K562 (cell line): Measurements from ENCODE around the gene KIF3A. TPM values are rescaled to one million over a fixed set of nuclear protein-coding genes. Genes with fewer than 3 reads are reported as not detected.

Experiments
- ATAC-seq: fragments of 200-7000 bp; cut with Tn5 transposase; 3 replicates; pipeline ENCODE4 v1.9.1; 2020; ENCODE audit warnings: moderate library complexity
- BruUV-seq: library from RNA; stranded (reverse); fragments of 400-500 nt; replicated peaks from 2 replicates; lab custom pipeline; 2021; lab: Mats Ljungman, UMichigan
- CTCF ChIA-PET: fragments of 300-600 bp; formaldehyde crosslinking; extraction: SDS; loops from one replicate; lab custom pipeline; 2021; ENCODE audit warnings: low intra/inter-chr PET ratio; lab: Yijun Ruan, JAX
- POLR2A ChIA-PET: fragments of 300-600, 350-650 bp; sonication (Branson Sonifier 250); formaldehyde crosslinking; extraction: SDS; loops from one replicate; lab custom pipeline; 2021; ENCODE audit warnings: antibody characterized with exemption, inconsistent platforms; lab: Yijun Ruan, JAX
- DNase-seq, 4 experiments: peaks; one replicate each; pipeline versions ENCODE4 v3.0.0 to v3.0.0-alpha.2; 2011 to 2018; ENCODE audit warnings: low spot score in 3 of 4, mixed read lengths in 3 of 4; ENCODE audit errors: extremely low read depth in 1 of 4
- FAIRE-seq: peaks from 2 replicates; lab custom pipeline; 2011; peaks lifted over from hg19 to GRCh38; lab: Jason Lieb, UNC
- H2AFZ ChIP-seq: 2 replicates; pipeline ENCODE4 v1.6.0; 2011; ENCODE audit warnings: low read depth, low read length, control low read depth, inconsistent platforms
- H3K27ac ChIP-seq: fragments of 200-600 bp; 3 replicates; pipeline ENCODE4 v1.8.0; 2011; ENCODE audit warnings: low read depth, mild to moderate bottlenecking, control low read depth, inconsistent platforms, low read length, moderate library complexity, mixed read lengths; ENCODE audit errors: extremely low read depth
- H3K27me3 ChIP-seq, 2 experiments: fragments of 300-600 bp in 1 of 2; 2 replicates in 1 of 2; 3 replicates in 1 of 2; pipeline versions ENCODE4 v1.6.0 to v1.8.0; 2011; ENCODE audit warnings: inconsistent platforms in 2 of 2, low read length in 2 of 2, mild to moderate bottlenecking in 1 of 2, mixed read lengths in 1 of 2, moderate library complexity in 1 of 2; ENCODE audit not compliant: control insufficient read depth in 2 of 2, insufficient read depth in 2 of 2
- H3K36me3 ChIP-seq: fragments of 300-600 bp; 3 replicates; pipeline ENCODE4 v1.8.0; 2011; ENCODE audit warnings: mild to moderate bottlenecking, low read length, inconsistent platforms; ENCODE audit not compliant: control insufficient read depth, insufficient read depth
- H3K4me1 ChIP-seq, 2 experiments: fragments of 200-600 bp in 1 of 2; replicated peaks in 1 of 2; 2 replicates in 1 of 2; 3 replicates in 1 of 2; pipeline versions ENCODE4 v1.5.1 to v1.8.0; 2011; ENCODE audit warnings: inconsistent platforms in 2 of 2, low read length in 2 of 2, mild to moderate bottlenecking in 1 of 2, mixed read lengths in 1 of 2, moderate library complexity in 1 of 2; ENCODE audit not compliant: control insufficient read depth in 2 of 2, insufficient read depth in 2 of 2
- H3K4me2 ChIP-seq: 2 replicates; pipeline ENCODE4 v1.6.1; 2011; ENCODE audit warnings: low read length, control low read depth, inconsistent platforms, mixed read lengths; ENCODE audit not compliant: insufficient read depth
- H3K4me3 ChIP-seq: fragments of 200-600 bp; sonication (generic), shearing (Covaris generic); 2 replicates; pipeline ENCODE4 v1.5.1; 2016; ENCODE audit warnings: control low read depth, inconsistent platforms
- H3K79me2 ChIP-seq: fragments of 200-600 bp; 3 replicates; pipeline ENCODE4 v1.8.0; 2011; ENCODE audit warnings: low read length, inconsistent platforms; ENCODE audit not compliant: control insufficient read depth, insufficient read depth
- H3K9ac ChIP-seq, 2 experiments: 2 replicates each; pipeline versions ENCODE4 v1.6.0 to v1.6.1; 2011; ENCODE audit warnings: low read depth in 2 of 2, low read length in 2 of 2, control low read depth in 1 of 2, inconsistent platforms in 1 of 2, mild to moderate bottlenecking in 1 of 2, mixed read lengths in 1 of 2; ENCODE audit not compliant: insufficient read depth in 1 of 2
- H3K9me1 ChIP-seq: one replicate; pipeline ENCODE4 v1.6.0; 2011; ENCODE audit warnings: inconsistent platforms, mild to moderate bottlenecking, low read length, moderate library complexity; ENCODE audit not compliant: control insufficient read depth, insufficient read depth
- H3K9me3 ChIP-seq: replicated peaks from 2 replicates; pipeline ENCODE4 v1.5.1; 2011; ENCODE audit warnings: low read depth, low read length, inconsistent platforms; ENCODE audit not compliant: control insufficient read depth, insufficient read depth
- H4K20me1 ChIP-seq: replicated peaks from 2 replicates; pipeline ENCODE4 v1.6.1; 2011; ENCODE audit warnings: low read length, inconsistent platforms, mixed read lengths; ENCODE audit not compliant: control insufficient read depth, insufficient read depth
- EHMT2 ChIP-seq: fragments of 450-650 bp; IDR thresholded peaks from 2 replicates; pipeline ENCODE4 v1.6.1; 2018; ENCODE audit warnings: antibody characterized with exemption
- L3MBTL2 ChIP-seq: fragments of 450-650 bp; IDR thresholded peaks from 2 replicates; pipeline ENCODE4 v1.6.1; 2016; ENCODE audit warnings: mild to moderate bottlenecking, moderate library complexity
- NFATC3 ChIP-seq: fragments of 450-650 bp; IDR thresholded peaks from 2 replicates; pipeline ENCODE4 v1.6.1; 2017; ENCODE audit warnings: mild to moderate bottlenecking
- PHB ChIP-seq: fragments of 250-450 bp; sonication (Bioruptor Pico); IDR thresholded peaks from 2 replicates; pipeline ENCODE4 v1.5.0; 2021
- RB1 ChIP-seq: fragments of 450-650 bp; IDR thresholded peaks from 2 replicates; pipeline ENCODE4 v1.6.1; 2017; ENCODE audit warnings: low read depth, mild to moderate bottlenecking
- RBM39 ChIP-seq: fragments of 200-400 bp; formaldehyde crosslinking; optimal IDR thresholded peaks from 2 replicates; pipeline ENCODE3; 2018; ENCODE audit warnings: low read depth, low read length
- ZNF384 ChIP-seq: IDR thresholded peaks from 2 replicates; pipeline ENCODE4 v1.6.1; 2012; ENCODE audit warnings: low read depth, low read length, improper control_type of control experiment
- ZNF561 ChIP-seq: fragments of 450-650 bp; formaldehyde crosslinking; conservative IDR thresholded peaks from 2 replicates; pipeline ENCODE4 v1.4.0; 2020; ENCODE audit warnings: mild to moderate bottlenecking, moderate library complexity
- WGBS: fragments of 100-300 bp; shearing (Covaris generic); methylation state at CpG from one replicate; pipeline ENCODE4 v1.1.6; 2016; ENCODE audit warnings: low coverage, mixed read lengths; ENCODE audit not compliant: insufficient coverage; ENCODE audit errors: missing lambda C conversion rate; 5-methylcytosine and 5-hydroxymethylcytosine counted together
- in situ Hi-C: fragments of 300-500 bp; cut with MboI; formaldehyde crosslinking; loops from 4 replicates; pipeline ENCODE4 v1.15.0; 2018; ENCODE audit warnings: inconsistent platforms, mixed read lengths
- intact Hi-C: fragments of 100-400 bp; cut with micrococcal nuclease; formaldehyde crosslinking; loops from 2 replicates; pipeline ENCODE4 v1.14.2; 2022
- polyA plus RNA-seq, 8 experiments: library from polyadenylated mRNA; depleted of rRNA in 4 of 8; stranded (reverse) in 5 of 8; unstranded in 3 of 8; fragments of >200 nt; fragmentation: Nextera tagmentation in 2 of 8; fragmentation: Illumina TruSeq in 1 of 8; extraction: Ambion mirVana in 2 of 8; extraction: Trizol in 1 of 8; gene quantifications; 2 replicates each; pipeline versions ENCODE4 v1.2.1 to v1.2.3, GENCODE V29; 2011 to 2014; ENCODE audit warnings: inconsistent platforms in 1 of 8, missing spikeins in 1 of 8
- total RNA-seq, 7 experiments: library from RNA; depleted of rRNA in 6 of 7; stranded (reverse); fragments of >200 nt in 6 of 7; fragmentation: Illumina TruSeq in 2 of 7; extraction: Trizol in 2 of 7; gene quantifications; 2 replicates each; pipeline versions ENCODE4 v1.2.1 to v1.2.3, GENCODE V29; 2011 to 2021; ENCODE audit warnings: low replicate concordance in 1 of 7
- TF ChIP-seq, protein P1 (sequence below), 3 experiments: fragments of 200-800 bp in 1 of 3; fragments of 250-450 bp in 1 of 3; fragments of 450-650 bp in 1 of 3; sonication (Bioruptor Pico) in 1 of 3; sonication (Bioruptor generic) in 1 of 3; formaldehyde crosslinking in 1 of 3; IDR thresholded peaks; 2 replicates each; pipeline versions ENCODE4 v1.6.1 to v1.8.0; 2016 to 2022; ENCODE audit warnings: mild to moderate bottlenecking in 2 of 3, missing genetic modification characterization in 2 of 3, missing compliant biosample characterization in 1 of 3, moderate library complexity in 1 of 3
- TF ChIP-seq, protein P2 (sequence below): sonication (generic); formaldehyde crosslinking; IDR thresholded peaks from 2 replicates; pipeline ENCODE4 v1.8.1; 2023; ENCODE audit warnings: mild to moderate bottlenecking, missing genetic modification reagents
- TF ChIP-seq, protein P3 (sequence below): sonication (generic); formaldehyde crosslinking; IDR thresholded peaks from 2 replicates; pipeline ENCODE4 v1.8.1; 2023; ENCODE audit warnings: mild to moderate bottlenecking, missing genetic modification reagents

KIF3A gene
- total and polyA plus RNA-seq, 9 of the 15 experiments (the other 6 are each of a cell fraction or from before 2014, with no cell fraction given): 1.5 to 7.8 (median 6.0) TPM

DNA sequence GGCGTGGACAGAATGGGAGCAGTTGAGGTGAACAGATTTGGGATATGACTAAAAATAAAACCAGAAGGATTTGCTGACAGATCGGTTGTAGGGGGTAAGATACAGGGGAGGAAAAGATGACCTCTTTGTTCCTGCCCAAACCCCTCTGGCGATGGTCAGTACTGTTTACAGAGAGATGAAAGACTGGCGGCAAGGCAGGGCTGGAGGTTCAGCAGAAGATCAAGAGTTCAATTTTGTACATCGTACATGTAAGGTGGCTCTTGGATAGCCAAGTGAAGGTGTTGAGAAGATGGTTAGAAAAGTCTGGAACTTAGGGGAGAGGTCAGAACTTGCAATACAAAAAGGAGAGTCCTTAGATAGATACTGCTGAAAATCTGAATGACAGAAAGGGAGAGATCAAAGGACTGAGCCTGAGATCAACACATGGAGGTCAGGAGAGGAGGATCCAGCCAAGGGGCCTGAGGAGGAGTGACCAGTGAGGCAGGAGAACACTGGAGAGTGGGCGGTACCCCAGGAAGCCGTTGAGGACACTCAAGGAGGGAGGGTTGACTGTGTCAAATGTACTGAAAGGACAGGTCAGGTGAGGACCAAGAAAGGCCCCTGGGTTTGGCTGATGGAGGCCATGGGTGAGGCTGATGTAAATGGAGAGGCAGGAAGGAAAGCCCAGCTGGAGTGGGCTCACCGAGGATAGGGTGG, 56.4 kb downstream of the KIF3A start (continued):
- TF ChIP-seq, protein P1, sequence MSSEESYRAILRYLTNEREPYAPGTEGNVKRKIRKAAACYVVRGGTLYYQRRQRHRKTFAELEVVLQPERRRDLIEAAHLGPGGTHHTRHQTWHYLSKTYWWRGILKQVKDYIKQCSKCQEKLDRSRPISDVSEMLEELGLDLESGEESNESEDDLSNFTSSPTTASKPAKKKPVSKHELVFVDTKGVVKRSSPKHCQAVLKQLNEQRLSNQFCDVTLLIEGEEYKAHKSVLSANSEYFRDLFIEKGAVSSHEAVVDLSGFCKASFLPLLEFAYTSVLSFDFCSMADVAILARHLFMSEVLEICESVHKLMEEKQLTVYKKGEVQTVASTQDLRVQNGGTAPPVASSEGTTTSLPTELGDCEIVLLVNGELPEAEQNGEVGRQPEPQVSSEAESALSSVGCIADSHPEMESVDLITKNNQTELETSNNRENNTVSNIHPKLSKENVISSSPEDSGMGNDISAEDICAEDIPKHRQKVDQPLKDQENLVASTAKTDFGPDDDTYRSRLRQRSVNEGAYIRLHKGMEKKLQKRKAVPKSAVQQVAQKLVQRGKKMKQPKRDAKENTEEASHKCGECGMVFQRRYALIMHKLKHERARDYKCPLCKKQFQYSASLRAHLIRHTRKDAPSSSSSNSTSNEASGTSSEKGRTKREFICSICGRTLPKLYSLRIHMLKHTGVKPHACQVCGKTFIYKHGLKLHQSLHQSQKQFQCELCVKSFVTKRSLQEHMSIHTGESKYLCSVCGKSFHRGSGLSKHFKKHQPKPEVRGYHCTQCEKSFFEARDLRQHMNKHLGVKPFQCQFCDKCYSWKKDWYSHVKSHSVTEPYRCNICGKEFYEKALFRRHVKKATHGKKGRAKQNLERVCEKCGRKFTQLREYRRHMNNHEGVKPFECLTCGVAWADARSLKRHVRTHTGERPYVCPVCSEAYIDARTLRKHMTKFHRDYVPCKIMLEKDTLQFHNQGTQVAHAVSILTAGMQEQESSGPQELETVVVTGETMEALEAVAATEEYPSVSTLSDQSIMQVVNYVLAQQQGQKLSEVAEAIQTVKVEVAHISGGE (CRISPR knock-in tag; IDR thresholded peaks at IDR 0.05): no peak
- TF ChIP-seq L3MBTL2: no peak

DNA sequence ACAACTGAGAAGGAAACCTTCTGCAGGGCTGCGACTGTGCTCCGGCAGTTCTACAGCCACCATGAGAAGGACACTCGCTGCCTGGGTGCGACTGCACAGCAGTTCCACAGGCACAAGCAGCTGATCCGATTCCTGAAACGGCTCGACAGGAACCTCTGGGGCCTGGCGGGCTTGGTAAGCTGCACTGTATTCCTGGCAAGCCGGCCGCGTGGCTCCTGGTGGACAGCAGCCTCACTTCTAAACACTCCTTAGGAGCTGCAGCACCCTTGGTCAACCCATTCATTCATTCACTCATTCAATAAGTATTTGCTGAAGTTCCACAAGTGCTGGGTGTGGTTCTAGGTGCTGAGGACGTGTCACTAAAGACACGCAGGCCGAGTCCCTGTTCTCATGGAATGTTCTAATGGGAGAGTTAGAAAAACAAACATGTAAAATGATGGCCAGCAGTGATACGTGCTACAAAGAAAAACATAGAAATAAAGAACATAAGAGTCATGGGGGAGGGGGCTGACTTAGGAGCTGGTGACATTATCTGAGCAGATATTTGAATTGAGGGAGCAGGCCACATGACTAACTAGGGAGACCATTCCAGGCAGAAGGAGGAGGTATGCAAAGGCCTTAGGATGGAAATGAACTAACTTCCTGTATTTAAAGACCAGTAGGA, 57.5 kb downstream of the KIF3A start:
- BruUV-seq: no TSS peak
- POLR2A ChIA-PET: interaction anchor here (1.2 to 2.3 kb wide), 2 partner anchors 10 to 13 kb away, joined by 5 to 8 read pairs; no protein-coding TSS in a partner anchor
- Histone ChIP-seq H3K9me3 (no peaks in the 10 kb centered on the region), H2AFZ (peak overlapping the region; percentile 78), H3K4me1 (peaks cover 8 to 38% of the 10 kb centered on the region in 2 experiments), H3K27ac (no peak overlapping the region), H3K9me1 (no peaks in the 10 kb centered on the region), H3K4me2 (no peak overlapping the region), H3K79me2 (no peaks in the 10 kb centered on the region), H3K36me3 (no peaks in the 10 kb centered on the region), H4K20me1 (no peaks in the 10 kb centered on the region), H3K4me3 (no peak overlapping the region), H3K27me3 (no peaks in the 10 kb centered on the region), H3K9ac (peak overlapping the region in 1 of 2 experiments; percentile 53; a peak in 2 of 4 replicates)
- ATAC-seq: no peak
- FAIRE-seq: no peak
- 80% methylated on average over 15 of the region's 15 CpGs for WGBS
- in situ Hi-C loops (no loop called here), intact Hi-C loops (loop anchor here (10.0 kb wide), 1 partner anchor 205 kb away; no protein-coding TSS in a partner anchor)
- DNase-seq: no peak
- CTCF ChIA-PET: no interaction called here
- TF ChIP-seq NFATC3 (no peak), ZNF384 (no peak), EHMT2 (no peak), PHB (no peak), RBM39 (no peak), RB1 (no peak), ZNF561 (CRISPR knock-in tag) (no peak)
- TF ChIP-seq, protein P2, sequence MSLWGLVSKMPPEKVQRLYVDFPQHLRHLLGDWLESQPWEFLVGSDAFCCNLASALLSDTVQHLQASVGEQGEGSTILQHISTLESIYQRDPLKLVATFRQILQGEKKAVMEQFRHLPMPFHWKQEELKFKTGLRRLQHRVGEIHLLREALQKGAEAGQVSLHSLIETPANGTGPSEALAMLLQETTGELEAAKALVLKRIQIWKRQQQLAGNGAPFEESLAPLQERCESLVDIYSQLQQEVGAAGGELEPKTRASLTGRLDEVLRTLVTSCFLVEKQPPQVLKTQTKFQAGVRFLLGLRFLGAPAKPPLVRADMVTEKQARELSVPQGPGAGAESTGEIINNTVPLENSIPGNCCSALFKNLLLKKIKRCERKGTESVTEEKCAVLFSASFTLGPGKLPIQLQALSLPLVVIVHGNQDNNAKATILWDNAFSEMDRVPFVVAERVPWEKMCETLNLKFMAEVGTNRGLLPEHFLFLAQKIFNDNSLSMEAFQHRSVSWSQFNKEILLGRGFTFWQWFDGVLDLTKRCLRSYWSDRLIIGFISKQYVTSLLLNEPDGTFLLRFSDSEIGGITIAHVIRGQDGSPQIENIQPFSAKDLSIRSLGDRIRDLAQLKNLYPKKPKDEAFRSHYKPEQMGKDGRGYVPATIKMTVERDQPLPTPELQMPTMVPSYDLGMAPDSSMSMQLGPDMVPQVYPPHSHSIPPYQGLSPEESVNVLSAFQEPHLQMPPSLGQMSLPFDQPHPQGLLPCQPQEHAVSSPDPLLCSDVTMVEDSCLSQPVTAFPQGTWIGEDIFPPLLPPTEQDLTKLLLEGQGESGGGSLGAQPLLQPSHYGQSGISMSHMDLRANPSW (CRISPR knock-in tag): no peak
- TF ChIP-seq, protein P3, sequence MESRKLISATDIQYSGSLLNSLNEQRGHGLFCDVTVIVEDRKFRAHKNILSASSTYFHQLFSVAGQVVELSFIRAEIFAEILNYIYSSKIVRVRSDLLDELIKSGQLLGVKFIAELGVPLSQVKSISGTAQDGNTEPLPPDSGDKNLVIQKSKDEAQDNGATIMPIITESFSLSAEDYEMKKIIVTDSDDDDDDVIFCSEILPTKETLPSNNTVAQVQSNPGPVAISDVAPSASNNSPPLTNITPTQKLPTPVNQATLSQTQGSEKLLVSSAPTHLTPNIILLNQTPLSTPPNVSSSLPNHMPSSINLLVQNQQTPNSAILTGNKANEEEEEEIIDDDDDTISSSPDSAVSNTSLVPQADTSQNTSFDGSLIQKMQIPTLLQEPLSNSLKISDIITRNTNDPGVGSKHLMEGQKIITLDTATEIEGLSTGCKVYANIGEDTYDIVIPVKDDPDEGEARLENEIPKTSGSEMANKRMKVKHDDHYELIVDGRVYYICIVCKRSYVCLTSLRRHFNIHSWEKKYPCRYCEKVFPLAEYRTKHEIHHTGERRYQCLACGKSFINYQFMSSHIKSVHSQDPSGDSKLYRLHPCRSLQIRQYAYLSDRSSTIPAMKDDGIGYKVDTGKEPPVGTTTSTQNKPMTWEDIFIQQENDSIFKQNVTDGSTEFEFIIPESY (CRISPR knock-in tag): 0 out of 2 replicates have a peak, but pooled peaks have one; percentile 15
